ENCODE results near the gene ERGIC2. TPM values are rescaled to one million over a fixed set of nuclear protein-coding genes. Genes with fewer than 3 reads are reported as not detected.

The ERGIC2 gene
- total RNA-seq, 1 donor from 2014 or later = 88.8 TPM

- no peak for DNase-seq (ENCODE audit: low spot score)
Observed at GRCh38 chr12:29374913-29375312, 6.1 kb downstream of the ERGIC2 start.

GRCh38 chr12:29374012-29374411, 7.0 kb downstream of the ERGIC2 start:
- no peak for DNase-seq (ENCODE audit: low spot score)

- no peak for DNase-seq (ENCODE audit: low spot score)
Observed at GRCh38 chr12:29365091-29365490, 15.9 kb downstream of the ERGIC2 start.

- DNase-seq (ENCODE audit: low spot score) = no peak
Observed at GRCh38 chr12:29354954-29355353, 26.0 kb downstream of the ERGIC2 start.

GRCh38 chr12:29350080-29350479, 30.9 kb downstream of the ERGIC2 start:
- DNase-seq (ENCODE audit: low spot score) = no peak

GRCh38 chr12:29346769-29347421, 34.1 kb downstream of the ERGIC2 start:
- DNase-seq (ENCODE audit: low spot score) = no peak

- no peak for DNase-seq (ENCODE audit: low spot score)
Observed at GRCh38 chr12:29343022-29343799, 37.8 kb downstream of the ERGIC2 start.

- no peak for DNase-seq (ENCODE audit: low spot score)
Observed at GRCh38 chr12:29337325-29337724, 43.6 kb downstream of the ERGIC2 start.

- DNase-seq (ENCODE audit: low spot score) = no peak
Observed at GRCh38 chr12:29334937-29335336, 46.0 kb downstream of the ERGIC2 start.

GRCh38 chr12:29333178-29333577, 47.8 kb downstream of the ERGIC2 start:
- no peak for DNase-seq (ENCODE audit: low spot score)

- DNase-seq (ENCODE audit: low spot score) = no peak
Observed at GRCh38 chr12:29329411-29329810, 51.6 kb downstream of the ERGIC2 start.

GRCh38 chr12:29322157-29322556, 58.8 kb downstream of the ERGIC2 start:
- DNase-seq (ENCODE audit: low spot score) = no peak

GRCh38 chr12:29320295-29321085, 60.5 kb downstream of the ERGIC2 start:
- DNase-seq (ENCODE audit: low spot score) = no peak

- DNase-seq (ENCODE audit: low spot score) = peak; percentile 47
Observed at GRCh38 chr12:29317556-29318363, 63.2 kb downstream of the ERGIC2 start.

- no peak for DNase-seq (ENCODE audit: low spot score)
Observed at GRCh38 chr12:29316752-29317151, 64.2 kb downstream of the ERGIC2 start.

- DNase-seq (ENCODE audit: low spot score) = no peak
Observed at GRCh38 chr12:29314416-29314815, 66.6 kb downstream of the ERGIC2 start.

- DNase-seq (ENCODE audit: low spot score) = no peak
Observed at GRCh38 chr12:29310899-29311298, 70.1 kb downstream of the ERGIC2 start.

- no peak for DNase-seq (ENCODE audit: low spot score)
Observed at GRCh38 chr12:29309320-29309902, 71.6 kb downstream of the ERGIC2 start.

- DNase-seq (ENCODE audit: low spot score) = no peak
Observed at GRCh38 chr12:29306682-29307081, 74.3 kb downstream of the ERGIC2 start.

GRCh38 chr12:29306266-29306665, 74.7 kb downstream of the ERGIC2 start:
- DNase-seq (ENCODE audit: low spot score) = no peak

GRCh38 chr12:29304388-29304787, 76.6 kb downstream of the ERGIC2 start:
- no peak for DNase-seq (ENCODE audit: low spot score)

Data from ureter (tissue), 1 donor.